Liver (tissue), 9 donors: ENCODE results near the gene GPR157. TPM values are rescaled to one million over a fixed set of nuclear protein-coding genes. Genes with fewer than 3 reads are reported as not detected.

Experiments
- DNase-seq: peaks from one replicate; pipeline ENCODE4 v3.0.0-alpha.2; 2017; ENCODE audit warnings: low spot score
- H3K27ac ChIP-seq, 2 donors: one replicate each; pipeline ENCODE4 v1.7.0; 2013; ENCODE audit warnings: inconsistent platforms in 2 of 2, low read length in 2 of 2, control low read depth in 1 of 2, low read depth in 1 of 2, mild to moderate bottlenecking in 1 of 2
- H3K27me3 ChIP-seq, 4 donors: one replicate each; pipeline versions ENCODE4 v1.6.1 to v1.7.0; 2013; ENCODE audit warnings: low read length in 3 of 4, inconsistent platforms in 1 of 4, mild to moderate bottlenecking in 1 of 4, moderate library complexity in 1 of 4; ENCODE audit not compliant: control insufficient read depth in 4 of 4, insufficient read depth in 4 of 4
- H3K36me3 ChIP-seq, 4 donors: one replicate each; pipeline versions ENCODE4 v1.6.1 to v1.7.0; 2013; ENCODE audit warnings: low read length in 3 of 4, mild to moderate bottlenecking in 3 of 4, low read depth in 1 of 4, moderate library complexity in 1 of 4; ENCODE audit not compliant: control insufficient read depth in 4 of 4, insufficient read depth in 3 of 4
- H3K4me1 ChIP-seq, 4 donors: one replicate each; pipeline versions ENCODE4 v1.6.1 to v1.7.0; 2013; ENCODE audit warnings: low read length in 3 of 4, mild to moderate bottlenecking in 3 of 4, moderate library complexity in 1 of 4; ENCODE audit not compliant: control insufficient read depth in 4 of 4, insufficient read depth in 4 of 4
- H3K4me3 ChIP-seq, 3 donors: one replicate each; pipeline versions ENCODE4 v1.6.1 to v1.7.0; 2013; ENCODE audit warnings: low read length in 3 of 3, control low read depth in 1 of 3, low read depth in 1 of 3, mild to moderate bottlenecking in 1 of 3
- H3K9ac ChIP-seq, 2 donors: one replicate each; pipeline ENCODE4 v1.7.0; 2013; ENCODE audit warnings: low read length in 2 of 2, mild to moderate bottlenecking in 2 of 2, moderate library complexity in 2 of 2, control low read depth in 1 of 2, low read depth in 1 of 2
- H3K9me3 ChIP-seq, 4 donors: one replicate each; pipeline versions ENCODE4 v1.6.1 to v1.7.0; 2013; ENCODE audit warnings: low read length in 3 of 4; ENCODE audit not compliant: control insufficient read depth in 4 of 4
- FOXA1 ChIP-seq: IDR thresholded peaks from 2 replicates; pipeline ENCODE4 v1.6.1; 2016; ENCODE audit warnings: antibody characterized with exemption
- FOXA2 ChIP-seq: IDR thresholded peaks from 2 replicates; pipeline ENCODE4 v1.6.1; 2016; ENCODE audit warnings: antibody characterized with exemption
- HNF4A ChIP-seq, 2 donors: conservative IDR thresholded peaks; 2 replicates each; pipeline ENCODE4 v1.6.1; 2016; ENCODE audit warnings: antibody characterized with exemption in 2 of 2, mild to moderate bottlenecking in 2 of 2
- NR2F2 ChIP-seq: IDR thresholded peaks from 2 replicates; pipeline ENCODE4 v1.6.1; 2016; ENCODE audit warnings: antibody characterized with exemption
- RXRA ChIP-seq, 2 donors: IDR thresholded peaks; 2 replicates each; pipeline ENCODE4 v1.6.1; 2017 to 2018; ENCODE audit warnings: antibody characterized with exemption in 2 of 2, mild to moderate bottlenecking in 1 of 2
- SP1 ChIP-seq: IDR thresholded peaks from 2 replicates; pipeline ENCODE4 v1.6.1; 2018; ENCODE audit warnings: antibody characterized with exemption, mild to moderate bottlenecking
- WGBS: extraction: QIAGEN DNeasy Blood & Tissue Kit; methylation state at CpG from one replicate; pipeline ENCODE4 v1.1.7; 2013; 5-methylcytosine and 5-hydroxymethylcytosine counted together
- polyA plus RNA-seq, 2 donors: library from polyadenylated mRNA; stranded (reverse) in 1 of 2; unstranded in 1 of 2; fragments of 200-250 nt in 1 of 2; fragments of >200 nt in 1 of 2; fragmentation: Nextera tagmentation in 1 of 2; extraction: Ambion mirVana in 1 of 2; gene quantifications; one replicate each; pipeline versions ENCODE4 v1.2.1 to v1.2.3, GENCODE V29; 2013 to 2015
- total RNA-seq, 2 donors: library from RNA; depleted of rRNA; stranded (reverse); fragments of >200 nt; gene quantifications; one replicate each; pipeline ENCODE4 v1.2.3, GENCODE V29; 2014
- TF ChIP-seq, protein P1 (sequence below): IDR thresholded peaks from 2 replicates; pipeline ENCODE4 v1.6.1; 2016; ENCODE audit warnings: antibody characterized with exemption
- TF ChIP-seq, protein P2 (sequence below): IDR thresholded peaks from 2 replicates; pipeline ENCODE4 v1.6.1; 2016; ENCODE audit warnings: antibody characterized with exemption
- TF ChIP-seq, protein P3 (sequence below): IDR thresholded peaks from 2 replicates; pipeline ENCODE4 v1.6.1; 2016; ENCODE audit warnings: antibody characterized with exemption
- TF ChIP-seq, protein P4 (sequence below): IDR thresholded peaks from 2 replicates; pipeline ENCODE4 v1.6.1; 2016; ENCODE audit warnings: antibody characterized with exemption, mild to moderate bottlenecking
- donor health status: healthy.
- donor health status: healthy.
- donor health status: healthy.
- donor health status: healthy.
- donor health status: healthy.

GPR157 gene
- total and polyA plus RNA-seq, 4 donors = 1.3 to 7.0 (median 2.2) TPM

DNA sequence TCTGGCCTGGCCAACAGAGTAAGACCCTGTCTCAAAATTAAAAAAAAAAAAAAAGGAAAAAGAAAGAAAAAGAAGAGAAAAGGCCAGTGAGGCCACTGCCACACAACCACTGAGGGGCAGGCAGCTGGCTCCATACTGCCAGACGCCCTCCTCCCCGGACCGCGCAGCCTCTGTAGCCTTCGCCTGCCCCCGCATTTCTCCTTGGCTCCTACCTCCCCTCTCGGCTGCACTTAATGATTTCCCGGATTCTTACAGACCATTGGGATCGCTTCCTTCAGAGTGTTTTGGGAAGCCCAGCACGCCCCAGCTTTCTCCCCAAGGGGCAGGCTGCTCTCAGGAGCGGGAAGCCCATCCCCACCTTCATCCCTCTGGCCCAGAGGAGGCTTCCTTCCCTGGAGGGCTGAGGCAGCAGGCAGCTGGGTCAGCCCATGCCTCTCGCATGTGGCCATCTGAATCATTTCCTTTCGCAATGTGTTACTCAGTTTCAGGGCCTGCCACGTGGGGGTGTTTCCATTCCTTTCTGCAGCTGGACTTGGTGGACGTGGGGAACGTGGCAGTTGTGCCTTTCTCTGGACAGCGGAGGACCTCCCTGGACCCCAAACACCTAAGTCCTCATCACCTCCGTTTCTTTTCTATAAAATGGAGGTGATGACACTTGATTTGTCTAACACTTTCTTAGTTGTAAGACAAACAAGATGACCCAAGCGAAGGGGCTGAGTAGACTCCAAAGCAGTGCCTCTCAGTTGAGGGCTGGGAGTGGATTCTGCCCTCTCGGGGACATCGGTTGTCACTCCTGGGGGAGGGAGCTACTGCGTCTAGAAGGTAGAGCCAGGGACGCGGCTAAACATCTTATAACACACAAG is 61.7 kb downstream of the GPR157 start:
- Histone ChIP-seq H3K36me3 (no peaks in the 10 kb centered on the region), H3K27me3 (no peaks in the 10 kb centered on the region), H3K4me1 (no peaks in the 10 kb centered on the region), H3K9me3 (no peaks in the 10 kb centered on the region), H3K9ac (no peak overlapping the region), H3K4me3 (no peak overlapping the region), H3K27ac (no peak overlapping the region)
- 85% methylated on average over 24 of the region's 24 CpGs for WGBS
- DNase-seq = no peak
- TF ChIP-seq HNF4A (conservative IDR thresholded peaks at IDR 0.05) (no peak), FOXA2 (no peak), SP1 (no peak), FOXA1 (no peak), RXRA (IDR thresholded peaks at IDR 0.05) (no peak)
- TF ChIP-seq, protein P1, sequence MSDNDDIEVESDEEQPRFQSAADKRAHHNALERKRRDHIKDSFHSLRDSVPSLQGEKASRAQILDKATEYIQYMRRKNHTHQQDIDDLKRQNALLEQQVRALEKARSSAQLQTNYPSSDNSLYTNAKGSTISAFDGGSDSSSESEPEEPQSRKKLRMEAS = no peak
- TF ChIP-seq, protein P2, sequence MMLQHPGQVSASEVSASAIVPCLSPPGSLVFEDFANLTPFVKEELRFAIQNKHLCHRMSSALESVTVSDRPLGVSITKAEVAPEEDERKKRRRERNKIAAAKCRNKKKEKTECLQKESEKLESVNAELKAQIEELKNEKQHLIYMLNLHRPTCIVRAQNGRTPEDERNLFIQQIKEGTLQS = no peak
- TF ChIP-seq, protein P3, sequence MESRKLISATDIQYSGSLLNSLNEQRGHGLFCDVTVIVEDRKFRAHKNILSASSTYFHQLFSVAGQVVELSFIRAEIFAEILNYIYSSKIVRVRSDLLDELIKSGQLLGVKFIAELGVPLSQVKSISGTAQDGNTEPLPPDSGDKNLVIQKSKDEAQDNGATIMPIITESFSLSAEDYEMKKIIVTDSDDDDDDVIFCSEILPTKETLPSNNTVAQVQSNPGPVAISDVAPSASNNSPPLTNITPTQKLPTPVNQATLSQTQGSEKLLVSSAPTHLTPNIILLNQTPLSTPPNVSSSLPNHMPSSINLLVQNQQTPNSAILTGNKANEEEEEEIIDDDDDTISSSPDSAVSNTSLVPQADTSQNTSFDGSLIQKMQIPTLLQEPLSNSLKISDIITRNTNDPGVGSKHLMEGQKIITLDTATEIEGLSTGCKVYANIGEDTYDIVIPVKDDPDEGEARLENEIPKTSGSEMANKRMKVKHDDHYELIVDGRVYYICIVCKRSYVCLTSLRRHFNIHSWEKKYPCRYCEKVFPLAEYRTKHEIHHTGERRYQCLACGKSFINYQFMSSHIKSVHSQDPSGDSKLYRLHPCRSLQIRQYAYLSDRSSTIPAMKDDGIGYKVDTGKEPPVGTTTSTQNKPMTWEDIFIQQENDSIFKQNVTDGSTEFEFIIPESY = no peak
- TF ChIP-seq, protein P4, sequence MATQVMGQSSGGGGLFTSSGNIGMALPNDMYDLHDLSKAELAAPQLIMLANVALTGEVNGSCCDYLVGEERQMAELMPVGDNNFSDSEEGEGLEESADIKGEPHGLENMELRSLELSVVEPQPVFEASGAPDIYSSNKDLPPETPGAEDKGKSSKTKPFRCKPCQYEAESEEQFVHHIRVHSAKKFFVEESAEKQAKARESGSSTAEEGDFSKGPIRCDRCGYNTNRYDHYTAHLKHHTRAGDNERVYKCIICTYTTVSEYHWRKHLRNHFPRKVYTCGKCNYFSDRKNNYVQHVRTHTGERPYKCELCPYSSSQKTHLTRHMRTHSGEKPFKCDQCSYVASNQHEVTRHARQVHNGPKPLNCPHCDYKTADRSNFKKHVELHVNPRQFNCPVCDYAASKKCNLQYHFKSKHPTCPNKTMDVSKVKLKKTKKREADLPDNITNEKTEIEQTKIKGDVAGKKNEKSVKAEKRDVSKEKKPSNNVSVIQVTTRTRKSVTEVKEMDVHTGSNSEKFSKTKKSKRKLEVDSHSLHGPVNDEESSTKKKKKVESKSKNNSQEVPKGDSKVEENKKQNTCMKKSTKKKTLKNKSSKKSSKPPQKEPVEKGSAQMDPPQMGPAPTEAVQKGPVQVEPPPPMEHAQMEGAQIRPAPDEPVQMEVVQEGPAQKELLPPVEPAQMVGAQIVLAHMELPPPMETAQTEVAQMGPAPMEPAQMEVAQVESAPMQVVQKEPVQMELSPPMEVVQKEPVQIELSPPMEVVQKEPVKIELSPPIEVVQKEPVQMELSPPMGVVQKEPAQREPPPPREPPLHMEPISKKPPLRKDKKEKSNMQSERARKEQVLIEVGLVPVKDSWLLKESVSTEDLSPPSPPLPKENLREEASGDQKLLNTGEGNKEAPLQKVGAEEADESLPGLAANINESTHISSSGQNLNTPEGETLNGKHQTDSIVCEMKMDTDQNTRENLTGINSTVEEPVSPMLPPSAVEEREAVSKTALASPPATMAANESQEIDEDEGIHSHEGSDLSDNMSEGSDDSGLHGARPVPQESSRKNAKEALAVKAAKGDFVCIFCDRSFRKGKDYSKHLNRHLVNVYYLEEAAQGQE = no peak

GRCh38 chr1:9065213-9065751 is 63.6 kb downstream of the GPR157 start:
- H3K36me3 ChIP-seq = no peaks in the 10 kb centered on the region
- no peak for DNase-seq
- peak; percentile 15 for TF ChIP-seq NR2F2
- TF ChIP-seq, protein P3 = no peak
- WGBS = 79% methylated on average over 7 of the region's 7 CpGs
- H3K4me3 ChIP-seq = no peak overlapping the region
- H3K27ac ChIP-seq = no peak overlapping the region
- H3K27me3 ChIP-seq = no peaks in the 10 kb centered on the region
- no peaks in the 10 kb centered on the region for H3K4me1 ChIP-seq
- H3K9me3 ChIP-seq = no peaks in the 10 kb centered on the region
- no peak overlapping the region for H3K9ac ChIP-seq
